Measurements from ENCODE around the gene CLDN19.
"Not testable (repeated sequence)": the region's sequence is repeated elsewhere in the genome, so short reads cannot be mapped to it uniquely, and the experiment has no call there.

CLDN19 gene

GRCh38 chr1:42759114-42759513, 19.1 kb upstream of the CLDN19 start:
- no peak for DNase-seq (ENCODE audit: low spot score)

GRCh38 chr1:42758641-42759040, 18.6 kb upstream of the CLDN19 start:
- DNase-seq (ENCODE audit: low spot score), result no peak

DNA sequence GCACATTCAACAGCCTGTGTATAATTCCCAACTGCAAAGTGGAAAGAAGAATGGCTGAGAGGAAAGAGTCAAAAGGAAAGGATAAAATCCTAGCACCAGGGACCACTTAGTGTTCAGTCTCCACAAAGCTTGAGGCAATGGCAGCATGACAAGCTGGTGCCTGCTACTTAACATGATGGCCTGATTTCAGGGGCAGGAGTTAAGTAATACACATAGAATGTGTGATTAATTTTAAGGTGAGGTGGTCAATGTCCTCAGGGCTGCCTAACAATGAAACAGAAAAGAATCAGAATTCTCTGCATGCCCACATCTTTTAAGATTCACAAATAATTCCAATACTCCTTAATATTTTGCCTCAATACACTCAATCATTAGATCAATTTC, 17.8 kb upstream of the CLDN19 start:
- no peak for DNase-seq (ENCODE audit: low spot score)

DNA sequence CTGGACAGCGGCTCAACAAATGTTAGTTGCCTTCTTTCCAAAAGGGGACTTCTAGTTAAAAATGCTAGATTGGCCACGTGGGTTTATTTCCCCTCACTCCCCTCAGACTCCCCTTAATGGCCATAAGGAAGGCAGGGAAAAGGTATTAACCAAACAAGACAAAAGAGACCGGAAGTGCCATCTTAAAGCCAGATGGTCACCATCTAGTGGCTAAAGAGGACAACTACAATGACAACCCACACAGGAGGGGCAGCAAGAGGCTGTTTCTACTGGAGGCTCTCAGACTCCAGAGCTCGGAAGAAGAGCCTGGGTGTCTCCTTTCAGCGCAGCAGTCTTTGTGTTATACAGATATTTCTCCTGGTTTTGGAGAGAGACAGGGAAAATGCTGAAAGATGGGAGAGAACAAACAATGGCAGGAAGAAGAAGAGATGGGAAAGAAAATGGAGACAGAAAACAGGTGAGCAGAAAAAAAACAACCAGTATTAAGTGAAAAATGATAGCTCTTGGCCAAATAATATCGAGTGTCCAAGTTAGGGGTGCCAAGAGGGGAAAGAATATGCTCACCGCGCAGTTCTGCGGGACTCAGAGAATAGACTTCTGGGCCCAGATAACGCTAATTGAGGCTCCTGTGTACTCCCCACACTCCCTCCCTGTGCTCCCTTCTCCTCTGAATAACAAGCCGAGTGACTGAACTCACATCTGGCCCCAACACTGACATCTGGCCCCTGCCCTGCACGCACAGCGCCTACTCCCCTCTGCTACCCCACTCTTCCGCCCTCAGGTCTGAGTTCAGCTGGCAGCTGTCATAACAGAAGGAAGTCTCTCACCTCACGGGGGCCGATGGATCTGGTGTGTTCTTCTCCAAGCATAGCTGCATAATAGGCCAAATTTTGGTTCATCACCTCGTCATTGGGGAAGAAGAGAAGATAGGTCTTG, 17.2 kb upstream of the CLDN19 start:
- peak; percentile 61 for DNase-seq (ENCODE audit: low spot score)

- no peak for DNase-seq (ENCODE audit: low spot score)
Observed at GRCh38 chr1:42753070-42753469, 13.0 kb upstream of the CLDN19 start.

- DNase-seq (ENCODE audit: low spot score), result no peak
Observed at GRCh38 chr1:42752284-42752683, 12.2 kb upstream of the CLDN19 start.

GRCh38 chr1:42751511-42752070, 11.6 kb upstream of the CLDN19 start:
- not testable (repeated sequence) for DNase-seq (ENCODE audit: low spot score)

DNA sequence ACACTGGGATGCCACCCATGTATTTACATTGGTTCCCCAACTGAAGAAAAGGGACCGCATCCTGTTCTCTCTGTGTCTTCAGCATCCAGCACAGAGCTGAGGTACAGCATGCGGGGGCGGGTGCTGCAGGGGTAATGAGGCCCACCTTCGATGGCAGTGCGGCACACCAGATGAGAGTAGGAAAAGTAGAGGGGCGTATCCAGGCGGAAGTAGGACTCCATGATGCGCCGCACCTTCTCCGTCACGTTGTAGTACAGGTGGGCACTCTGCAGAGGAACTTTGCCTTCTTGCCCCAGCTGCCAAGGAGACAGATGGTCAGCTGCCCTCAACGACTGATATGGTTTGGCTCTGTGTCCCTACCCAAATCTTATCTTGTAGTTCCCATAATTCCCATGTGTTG, 10.0 kb upstream of the CLDN19 start:
- DNase-seq (ENCODE audit: low spot score), result no peak

DNA sequence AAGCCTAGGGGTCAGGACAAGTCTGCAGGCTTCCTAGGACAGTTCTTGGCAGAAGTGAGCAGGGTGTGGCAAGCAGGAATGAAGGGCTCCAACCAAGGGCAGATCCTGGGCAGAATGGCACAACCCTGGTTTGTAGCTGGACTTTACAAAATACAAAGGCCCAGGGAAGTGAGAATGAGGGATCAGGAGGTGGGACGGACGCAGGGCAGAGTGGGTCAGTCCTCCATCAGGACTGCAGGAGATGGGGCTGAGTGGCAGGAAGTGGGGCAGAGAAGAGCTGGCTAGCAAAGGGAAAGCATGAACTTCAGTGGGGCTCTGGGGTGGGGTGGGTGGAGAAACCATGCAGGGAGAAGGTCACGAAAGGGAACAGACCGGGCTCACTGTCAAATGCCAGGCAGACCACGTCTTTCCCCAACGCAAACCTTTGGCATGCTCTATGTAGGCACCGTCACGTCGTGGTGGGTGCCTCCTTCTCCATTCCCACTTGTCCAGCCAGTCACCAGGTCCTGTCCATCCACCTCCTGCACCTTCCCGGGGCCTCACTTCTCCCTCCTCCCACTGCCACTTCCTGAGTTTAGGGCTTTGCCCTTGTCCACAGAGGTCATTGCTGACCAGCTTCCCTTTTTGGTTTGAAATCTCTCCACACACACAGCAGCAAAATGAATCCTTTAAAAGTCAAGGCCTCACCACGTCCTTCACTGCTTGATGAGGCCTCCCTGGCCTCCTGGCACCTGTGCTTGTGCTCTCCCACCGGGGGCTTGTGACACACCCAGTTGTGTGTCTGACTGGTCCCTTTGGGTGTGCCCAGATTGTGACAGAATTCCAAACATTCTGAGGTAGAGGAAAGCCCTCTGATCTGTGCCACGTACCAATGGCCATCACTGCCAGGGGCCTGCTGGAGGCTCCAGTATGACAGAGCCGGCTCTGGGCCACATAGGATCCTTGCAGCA, 8.7 kb upstream of the CLDN19 start:
- peak; percentile 60 for DNase-seq (ENCODE audit: low spot score)

- DNase-seq (ENCODE audit: low spot score), result no peak
Observed at GRCh38 chr1:42748021-42748420, 8.0 kb upstream of the CLDN19 start.

DNA sequence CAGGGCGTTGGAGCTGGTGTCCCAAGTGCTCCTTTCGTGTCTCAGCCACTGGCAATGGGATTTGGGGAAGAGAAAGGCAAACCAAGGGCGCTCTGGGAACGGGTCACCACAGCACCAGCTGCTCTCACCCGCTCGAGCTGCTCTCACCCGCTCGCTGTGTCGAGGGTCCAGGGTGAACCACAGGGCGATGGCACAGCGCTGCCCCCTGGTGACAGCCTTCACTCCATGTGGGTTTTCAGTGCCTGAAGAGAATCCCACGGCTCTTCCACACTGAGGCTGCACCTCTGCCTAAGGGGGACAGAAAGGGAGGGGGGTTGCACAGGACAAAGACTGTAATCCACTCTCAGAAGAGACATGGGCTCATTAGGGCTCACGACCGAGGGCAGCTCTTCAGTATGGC, 7.1 kb upstream of the CLDN19 start:
- no peak for DNase-seq (ENCODE audit: low spot score)

- no peak for DNase-seq (ENCODE audit: low spot score)
Observed at GRCh38 chr1:42746436-42747105, 6.5 kb upstream of the CLDN19 start.

GRCh38 chr1:42745851-42746250, 5.8 kb upstream of the CLDN19 start:
- DNase-seq (ENCODE audit: low spot score), result no peak

- DNase-seq (ENCODE audit: low spot score), result no peak
Observed at GRCh38 chr1:42744148-42744413, 4.0 kb upstream of the CLDN19 start.

DNA sequence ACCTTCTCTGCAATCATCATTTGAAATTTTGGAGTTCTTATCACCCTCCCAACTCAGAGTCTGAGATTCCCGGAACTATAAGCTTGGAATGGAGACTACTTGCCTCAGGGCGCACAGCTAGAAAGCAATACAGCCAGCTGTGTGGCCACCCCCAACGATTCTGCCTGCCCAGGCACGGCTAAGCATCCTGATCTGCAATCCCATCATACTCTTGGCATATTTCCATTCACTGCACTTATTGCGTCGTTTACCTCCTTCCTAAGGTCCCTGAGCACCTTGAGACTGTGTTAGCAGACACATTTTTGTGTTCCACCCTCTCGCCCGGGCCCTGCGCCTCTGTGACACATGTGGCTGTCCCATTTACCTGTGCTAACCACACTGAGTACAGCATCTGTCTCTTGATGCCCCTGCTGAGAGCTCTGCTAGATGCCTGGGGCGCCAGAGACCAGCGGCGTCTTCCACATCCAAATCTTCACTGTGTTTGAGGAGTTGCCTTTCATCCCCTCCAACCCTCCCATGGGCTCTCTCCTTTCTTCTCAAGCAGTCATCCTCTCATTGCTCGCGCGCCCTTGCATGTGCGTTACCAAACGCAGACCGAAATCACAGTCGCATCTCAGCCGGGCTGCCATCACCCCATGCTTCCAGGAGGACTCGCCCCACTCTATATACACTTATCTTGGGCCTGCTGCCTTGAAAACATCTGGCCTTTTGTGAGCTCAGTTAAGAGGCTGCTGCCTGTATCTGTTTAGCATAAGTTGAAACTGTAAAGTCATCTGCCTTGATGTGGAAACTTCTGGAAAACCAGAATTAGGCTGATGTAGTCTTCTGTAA, 3.5 kb upstream of the CLDN19 start:
- no peak for DNase-seq (ENCODE audit: low spot score)

DNA sequence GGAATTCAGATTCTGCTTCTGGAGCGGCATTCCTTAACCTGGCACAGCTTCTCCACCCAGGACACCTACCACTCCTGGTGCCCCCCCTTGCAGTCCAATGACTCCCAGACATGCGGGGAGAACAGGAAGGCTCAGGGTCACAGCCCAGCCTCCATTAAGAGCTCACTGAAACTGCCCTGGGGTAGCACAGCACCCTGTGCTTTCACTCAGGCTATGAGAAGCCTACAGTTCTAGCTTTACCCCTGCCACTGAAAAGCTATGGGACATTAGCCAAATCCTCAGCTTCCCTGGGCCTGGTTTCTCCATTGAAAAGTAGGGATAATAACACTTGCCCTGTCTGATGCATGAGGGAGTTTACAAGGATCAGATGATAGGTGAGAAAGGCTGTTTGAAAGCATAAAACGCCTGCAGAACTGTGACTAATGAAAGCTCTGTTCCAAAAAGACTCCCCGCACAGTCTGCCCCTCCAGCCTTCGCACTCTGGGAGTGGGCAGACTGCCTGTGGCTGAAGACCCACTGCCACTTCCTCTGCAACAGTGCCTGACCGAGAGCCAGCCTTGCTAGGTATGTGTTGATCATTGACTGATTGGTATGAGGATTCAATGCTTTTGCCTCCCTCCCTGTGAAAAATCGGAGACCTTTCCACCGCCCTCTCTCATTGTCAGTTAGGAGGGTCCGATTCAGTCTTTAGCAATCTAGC, 2.7 kb upstream of the CLDN19 start:
- DNase-seq (ENCODE audit: low spot score), result no peak

DNA sequence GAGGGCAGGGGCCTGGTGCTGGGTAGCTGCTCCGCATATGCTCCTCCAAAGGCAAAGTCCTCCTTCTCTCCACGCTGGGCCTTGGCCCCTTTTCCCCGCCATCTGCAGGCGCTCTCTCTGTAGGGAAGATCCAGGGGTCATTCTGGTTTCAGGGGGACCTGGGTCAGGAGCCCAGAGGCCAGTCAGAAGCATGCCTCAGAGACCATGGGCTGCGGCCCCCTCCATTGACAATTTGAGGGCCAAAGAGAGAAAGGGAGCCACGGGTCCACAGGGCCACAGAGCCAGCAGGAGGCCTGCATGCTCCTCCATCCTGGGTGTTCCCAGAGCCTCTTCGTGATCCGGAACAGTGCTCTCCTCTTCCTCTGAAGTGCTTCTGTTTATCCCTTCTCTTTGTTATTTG, 2.1 kb upstream of the CLDN19 start:
- no peak for DNase-seq (ENCODE audit: low spot score)

DNA sequence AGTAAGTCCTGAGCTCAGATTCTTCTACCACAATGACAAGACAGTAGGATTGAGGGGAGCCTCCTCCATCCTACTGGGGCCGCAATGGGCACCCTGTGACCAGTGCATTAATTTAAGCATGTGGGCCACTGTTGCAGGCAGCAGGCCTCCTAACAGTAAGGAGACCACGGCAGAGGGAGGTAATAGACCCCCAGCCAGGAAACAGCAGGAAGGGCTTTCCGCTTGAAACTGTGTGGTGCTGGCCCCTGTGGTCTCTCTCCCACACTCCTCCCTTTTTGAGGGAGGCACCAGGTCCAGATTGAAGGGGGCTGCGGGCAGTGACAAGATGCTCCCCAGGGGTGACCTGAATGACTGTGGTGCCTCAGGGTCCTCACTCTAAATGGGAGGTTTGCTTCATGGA, 1.7 kb upstream of the CLDN19 start:
- DNase-seq (ENCODE audit: low spot score), result no peak

DNA sequence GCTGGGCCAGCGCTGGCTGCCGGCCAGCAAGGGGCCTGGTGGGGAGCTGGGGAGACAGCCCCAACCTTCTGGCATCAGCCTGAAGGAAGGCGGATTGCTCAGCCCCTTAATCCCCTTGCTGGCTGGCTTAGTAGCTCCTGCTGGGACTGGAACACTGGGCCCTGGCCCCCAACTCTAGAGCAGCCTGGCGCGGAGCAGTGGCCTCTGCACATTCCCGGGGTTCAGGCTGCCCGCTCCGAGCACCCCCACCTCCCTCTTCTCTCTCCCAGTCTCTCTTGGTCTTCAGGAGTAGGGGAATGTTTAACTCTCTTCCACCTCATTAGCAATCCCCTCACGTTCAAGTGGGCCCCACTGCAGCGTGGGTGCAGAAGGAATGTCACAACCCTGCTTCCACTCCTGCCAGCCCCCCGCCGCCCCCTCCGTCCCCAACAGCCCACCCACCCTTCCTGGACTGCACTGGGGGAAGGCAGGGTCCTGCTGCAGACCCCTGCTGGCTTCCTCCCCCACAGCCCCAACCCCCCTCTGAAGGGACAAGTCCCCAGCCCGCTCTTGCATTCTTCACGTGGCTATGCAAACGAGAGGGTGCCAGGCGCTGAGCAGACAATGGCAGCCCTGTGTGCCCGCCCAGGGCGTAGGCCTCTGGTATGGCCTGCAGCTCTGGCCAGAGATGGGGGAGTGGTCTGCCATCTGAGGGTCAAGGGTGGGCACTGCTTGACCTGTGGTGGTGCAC, 980 bp upstream of the CLDN19 start:
- DNase-seq (ENCODE audit: low spot score), result no peak

DNA sequence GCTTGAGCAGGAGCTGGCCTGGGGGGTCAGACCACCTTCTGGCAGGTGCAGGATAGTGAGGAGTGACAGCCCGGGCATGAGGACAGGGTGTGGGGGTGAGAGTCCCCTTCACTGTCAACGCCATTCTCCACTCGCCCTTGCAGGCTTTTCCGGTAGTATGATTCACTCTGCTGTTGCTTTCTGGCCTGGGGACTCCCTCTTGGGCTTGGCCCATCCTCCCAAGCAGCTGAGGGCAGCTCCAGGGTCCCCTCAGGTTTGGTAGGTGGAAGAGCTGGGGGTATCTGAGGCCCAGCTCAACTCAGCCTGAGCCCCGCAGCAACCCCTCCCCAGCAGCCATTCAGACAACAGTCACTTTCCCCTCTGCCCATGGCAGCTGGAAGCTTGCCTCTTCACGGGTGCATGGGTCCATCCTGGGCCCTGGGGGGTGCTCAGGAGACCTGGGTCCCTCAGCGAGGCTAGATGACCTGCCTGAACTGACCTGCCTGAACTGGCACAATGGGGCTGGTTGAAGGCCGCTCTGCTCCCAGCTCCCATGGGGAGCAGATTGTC, 1.3 kb downstream of the CLDN19 start:
- no peak for DNase-seq (ENCODE audit: low spot score)

All from SW480 (cell line).